Breast epithelium (tissue), 4 donors: Measurements from ENCODE around the gene FARP1. TPM values are rescaled to one million over a fixed set of nuclear protein-coding genes. Genes with fewer than 3 reads are reported as not detected.
A peak's percentile ranks its signal among the peaks of the same experiment; 100 is the strongest.

Experiments used
- DNase-seq, 2 donors: peaks; one replicate each; pipeline ENCODE4 v3.0.0-alpha.2; 2019; ENCODE audit warnings: low spot score in 2 of 2
- H3K27ac ChIP-seq, 2 donors: fragments of 200-600 bp; sonication (generic) in 1 of 2; one replicate each; pipeline ENCODE4 v1.5.1; 2016 to 2019; ENCODE audit warnings: mild to moderate bottlenecking in 1 of 2
- H3K27me3 ChIP-seq, 2 donors: fragments of 200-600 bp; sonication (generic) in 1 of 2; one replicate each; pipeline versions ENCODE4 v1.5.1 to v1.6.0; 2017 to 2019; ENCODE audit warnings: control low read depth in 1 of 2, mild to moderate bottlenecking in 1 of 2
- H3K36me3 ChIP-seq: fragments of 200-600 bp; one replicate; pipeline ENCODE4 v1.5.1; 2019
- H3K4me1 ChIP-seq, 2 donors: fragments of 200-600 bp; sonication (generic); one replicate each; pipeline ENCODE4 v1.5.1; 2016 to 2019; ENCODE audit warnings: control low read depth in 1 of 2
- H3K4me3 ChIP-seq, 3 donors: fragments of 200-600 bp; sonication (generic); 1 replicate in 2 of 3; 2 replicates in 1 of 3; pipeline ENCODE4 v1.5.1; 2016 to 2019; ENCODE audit warnings: mild to moderate bottlenecking in 3 of 3, moderate library complexity in 2 of 3
- H3K9me3 ChIP-seq, 2 donors: fragments of 200-600 bp; sonication (generic) in 1 of 2; one replicate each; pipeline ENCODE4 v1.5.1; 2016 to 2019; ENCODE audit warnings: control low read depth in 1 of 2
- POLR2A ChIP-seq: fragments of 450-650 bp; IDR thresholded peaks from one replicate; pipeline ENCODE4 v1.6.1; 2016; ENCODE audit warnings: antibody characterized with exemption, mild to moderate bottlenecking, moderate library complexity
- POLR2AphosphoS5 ChIP-seq, 3 donors: sonication (generic); formaldehyde crosslinking; IDR thresholded peaks; one replicate each; pipeline ENCODE4 v1.6.1; 2017; ENCODE audit warnings: antibody characterized with exemption in 3 of 3
- intact Hi-C: fragments of 100-400 bp; cut with DNase I; formaldehyde crosslinking; loops from one replicate; pipeline ENCODE4 v1.15.1; 2023; ENCODE audit warnings: low total_unique reads
- total RNA-seq, 3 donors: library from RNA; depleted of rRNA; stranded (reverse); fragments of >200 nt; gene quantifications; one replicate each; pipeline ENCODE4 v1.1.0, GENCODE V29; 2016
- TF ChIP-seq, protein P1 (sequence below), 3 donors: fragments of 450-650 bp; IDR thresholded peaks; one replicate each; pipeline ENCODE4 v1.5.1; 2016 to 2017; ENCODE audit warnings: antibody characterized with exemption in 3 of 3, mild to moderate bottlenecking in 3 of 3, moderate library complexity in 3 of 3

Gene FARP1
- total RNA-seq, 3 donors from 2014 or later = 29.8 to 97.3 (median 80.1) TPM

DNA sequence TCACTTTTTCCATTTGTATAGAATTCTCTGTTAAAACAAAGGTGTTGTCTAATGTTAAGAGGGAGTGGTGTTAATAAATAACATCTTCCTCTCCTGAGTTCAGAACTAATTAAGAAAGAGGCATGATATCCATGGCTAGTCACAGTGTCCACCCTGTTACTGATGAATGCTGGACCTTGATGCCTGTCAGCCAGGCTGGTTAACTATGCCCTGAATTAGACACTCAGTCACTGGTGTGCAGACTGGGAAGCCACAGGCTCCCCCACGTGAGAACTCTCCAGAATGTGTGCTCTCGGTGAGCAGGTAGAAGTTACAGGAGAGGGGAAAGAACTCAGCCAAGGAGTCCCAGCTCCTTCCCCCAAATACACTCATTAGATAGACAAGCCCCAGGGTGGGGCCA, 90.2 kb downstream of the FARP1 start:
- no peak for DNase-seq
- Histone ChIP-seq H3K4me3 (no peak overlapping the region), H3K27me3 (no peaks in the 10 kb centered on the region), H3K9me3 (no peaks in the 10 kb centered on the region), H3K27ac (no peak overlapping the region), H3K4me1 (no peaks in the 10 kb centered on the region), H3K36me3 (no peaks in the 10 kb centered on the region)
- TF ChIP-seq, protein P1, sequence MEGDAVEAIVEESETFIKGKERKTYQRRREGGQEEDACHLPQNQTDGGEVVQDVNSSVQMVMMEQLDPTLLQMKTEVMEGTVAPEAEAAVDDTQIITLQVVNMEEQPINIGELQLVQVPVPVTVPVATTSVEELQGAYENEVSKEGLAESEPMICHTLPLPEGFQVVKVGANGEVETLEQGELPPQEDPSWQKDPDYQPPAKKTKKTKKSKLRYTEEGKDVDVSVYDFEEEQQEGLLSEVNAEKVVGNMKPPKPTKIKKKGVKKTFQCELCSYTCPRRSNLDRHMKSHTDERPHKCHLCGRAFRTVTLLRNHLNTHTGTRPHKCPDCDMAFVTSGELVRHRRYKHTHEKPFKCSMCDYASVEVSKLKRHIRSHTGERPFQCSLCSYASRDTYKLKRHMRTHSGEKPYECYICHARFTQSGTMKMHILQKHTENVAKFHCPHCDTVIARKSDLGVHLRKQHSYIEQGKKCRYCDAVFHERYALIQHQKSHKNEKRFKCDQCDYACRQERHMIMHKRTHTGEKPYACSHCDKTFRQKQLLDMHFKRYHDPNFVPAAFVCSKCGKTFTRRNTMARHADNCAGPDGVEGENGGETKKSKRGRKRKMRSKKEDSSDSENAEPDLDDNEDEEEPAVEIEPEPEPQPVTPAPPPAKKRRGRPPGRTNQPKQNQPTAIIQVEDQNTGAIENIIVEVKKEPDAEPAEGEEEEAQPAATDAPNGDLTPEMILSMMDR (IDR thresholded peaks at IDR 0.05) = no peak
- TF ChIP-seq POLR2AphosphoS5 (IDR thresholded peaks at IDR 0.05) (no peak), POLR2A (no peak)
- intact Hi-C loops = no loop called here

DNA sequence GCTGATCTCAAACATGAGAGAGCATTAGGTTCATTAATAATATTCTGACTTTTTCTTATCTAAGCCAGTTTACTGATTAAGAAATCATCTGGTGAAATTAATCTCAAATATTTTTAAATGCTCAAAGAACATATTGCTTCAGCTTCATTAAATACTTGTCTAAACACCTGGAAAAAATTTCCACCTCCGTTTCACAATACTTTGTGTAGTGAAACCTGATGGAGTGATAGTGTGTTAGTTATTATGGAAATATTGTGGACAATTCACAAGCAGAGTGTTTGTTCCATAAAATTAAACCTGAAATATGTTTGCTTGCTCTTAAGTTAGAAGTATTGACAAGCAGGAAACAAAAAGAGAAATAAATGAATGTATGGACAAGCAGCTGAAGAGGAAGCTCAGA, 91.5 kb downstream of the FARP1 start:
- Histone ChIP-seq H3K36me3 (no peaks in the 10 kb centered on the region), H3K4me1 (no peaks in the 10 kb centered on the region), H3K27ac (no peak overlapping the region), H3K9me3 (no peaks in the 10 kb centered on the region), H3K27me3 (no peaks in the 10 kb centered on the region), H3K4me3 (no peak overlapping the region)
- intact Hi-C loops = no loop called here
- TF ChIP-seq, protein P1 (IDR thresholded peaks at IDR 0.05) = no peak
- TF ChIP-seq POLR2AphosphoS5 (IDR thresholded peaks at IDR 0.05) (no peak), POLR2A (no peak)
- no peak for DNase-seq

DNA sequence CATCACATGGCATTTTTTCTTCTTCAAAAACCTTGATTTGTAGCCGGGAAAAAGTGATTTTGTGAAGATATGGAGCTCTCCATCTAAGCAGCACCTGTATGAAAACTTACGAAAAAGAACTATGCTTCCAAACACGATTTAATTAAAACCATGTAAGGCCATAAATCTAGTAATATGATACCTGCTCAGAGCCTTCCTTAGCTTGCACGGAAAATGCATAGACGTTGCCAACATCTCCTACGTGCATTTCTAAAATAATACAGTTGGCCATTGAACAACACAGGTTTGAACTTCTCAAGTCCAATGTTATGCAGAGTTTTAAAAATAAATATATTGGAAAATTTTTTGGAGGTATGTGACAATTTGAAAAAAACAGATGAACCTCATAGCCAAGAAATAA, 93.3 kb downstream of the FARP1 start:
- no peak overlapping the region for H3K27ac ChIP-seq
- no peaks in the 10 kb centered on the region for H3K4me1 ChIP-seq
- H3K36me3 ChIP-seq = no peaks in the 10 kb centered on the region
- no peaks in the 10 kb centered on the region for H3K9me3 ChIP-seq
- DNase-seq = no peak
- TF ChIP-seq POLR2A (no peak), POLR2AphosphoS5 (IDR thresholded peaks at IDR 0.05) (no peak)
- TF ChIP-seq, protein P1 (IDR thresholded peaks at IDR 0.05) = no peak
- intact Hi-C loops = no loop called here
- no peak overlapping the region for H3K4me3 ChIP-seq
- no peaks in the 10 kb centered on the region for H3K27me3 ChIP-seq

DNA sequence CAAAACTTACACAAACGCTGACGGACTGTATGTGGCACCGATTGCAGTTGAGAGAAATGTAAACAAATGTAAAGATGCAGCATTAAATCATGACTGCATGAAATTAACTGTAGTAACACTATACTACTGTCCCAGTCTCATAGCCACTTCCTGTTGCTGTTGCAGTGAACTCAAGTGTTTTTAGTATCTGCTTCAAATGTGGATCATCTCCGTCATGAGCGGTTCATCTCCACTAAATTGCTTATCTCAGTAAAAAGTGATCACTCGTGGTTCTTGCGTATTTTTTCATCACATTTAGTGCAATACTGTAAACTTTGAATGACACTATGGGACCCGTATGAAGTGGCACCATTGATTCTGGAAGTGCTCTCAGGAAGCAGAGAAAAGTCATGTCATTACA, 94.4 kb downstream of the FARP1 start:
- no peak for DNase-seq
- intact Hi-C loops = no loop called here
- Histone ChIP-seq H3K27me3 (no peaks in the 10 kb centered on the region), H3K4me3 (no peak overlapping the region), H3K36me3 (no peaks in the 10 kb centered on the region), H3K4me1 (no peaks in the 10 kb centered on the region), H3K27ac (no peak overlapping the region), H3K9me3 (no peaks in the 10 kb centered on the region)
- TF ChIP-seq POLR2AphosphoS5 (IDR thresholded peaks at IDR 0.05) = no peak
- no peak for TF ChIP-seq POLR2A
- TF ChIP-seq, protein P1 (IDR thresholded peaks at IDR 0.05) = no peak

GRCh38 chr13:98239162-98240076, 96.5 kb downstream of the FARP1 start:
- TF ChIP-seq, protein P1 (IDR thresholded peaks at IDR 0.05) = no peak
- TF ChIP-seq POLR2AphosphoS5 (IDR thresholded peaks at IDR 0.05) (no peak), POLR2A (no peak)
- H3K9me3 ChIP-seq = no peaks in the 10 kb centered on the region
- intact Hi-C loops = no loop called here

More at GRCh38 chr13:98239162-98240076, 96.5 kb downstream of the FARP1 start:
- H3K36me3 ChIP-seq = no peaks in the 10 kb centered on the region
- peak overlapping the region in 1 of 2 donors; percentile 63 for H3K27ac ChIP-seq
- H3K4me1 ChIP-seq = no peaks in the 10 kb centered on the region
- DNase-seq = no peak
- H3K27me3 ChIP-seq = no peaks in the 10 kb centered on the region
- no peak overlapping the region for H3K4me3 ChIP-seq
